Heart left ventricle (tissue), 16 donors: ENCODE results near the gene QSOX1. TPM values are rescaled to one million over a fixed set of nuclear protein-coding genes. Genes with fewer than 3 reads are reported as not detected.

Experiments used
- ATAC-seq, 4 donors: fragments of 200-7000 bp; cut with Tn5 transposase; one replicate each; pipeline ENCODE4 v1.9.1; 2020 to 2022; ENCODE audit warnings: moderate library complexity in 4 of 4, mild to moderate bottlenecking in 3 of 4, moderate number of reproducible peaks in 1 of 4
- DNase-seq, 5 donors: peaks; one replicate each; pipeline ENCODE4 v3.0.0-alpha.2; 2020
- H3K27ac ChIP-seq, 12 donors: fragments of 200-600 bp; sonication (generic) in 4 of 12; one replicate each; pipeline versions ENCODE4 v1.5.0 to v1.8.0; 2016 to 2022; ENCODE audit warnings: mild to moderate bottlenecking in 2 of 12
- H3K27me3 ChIP-seq, 9 donors: fragments of 200-600 bp; sonication (generic) in 2 of 9; one replicate each; pipeline versions ENCODE4 v1.5.1 to v1.8.0; 2016 to 2022; ENCODE audit warnings: mild to moderate bottlenecking in 3 of 9
- H3K36me3 ChIP-seq, 9 donors: fragments of 200-600 bp; sonication (generic) in 2 of 9; one replicate each; pipeline versions ENCODE4 v1.5.0 to v1.8.0; 2018 to 2022; ENCODE audit warnings: mild to moderate bottlenecking in 2 of 9
- H3K4me1 ChIP-seq, 12 donors: fragments of 200-600 bp; sonication (generic) in 4 of 12; one replicate each; pipeline versions ENCODE4 v1.5.0 to v1.8.0; 2016 to 2022; ENCODE audit warnings: mild to moderate bottlenecking in 3 of 12
- H3K4me3 ChIP-seq, 12 donors: fragments of 200-600 bp; sonication (generic) in 4 of 12; one replicate each; pipeline versions ENCODE4 v1.5.0 to v1.8.0; 2017 to 2022; ENCODE audit warnings: mild to moderate bottlenecking in 9 of 12, moderate library complexity in 4 of 12
- H3K9me3 ChIP-seq, 12 donors: fragments of 200-600 bp; sonication (generic) in 4 of 12; one replicate each; pipeline versions ENCODE4 v1.5.0 to v1.8.0; 2016 to 2022; ENCODE audit warnings: mild to moderate bottlenecking in 1 of 12
- POLR2A ChIP-seq, 2 donors: fragments of 450-650 bp; IDR thresholded peaks; one replicate each; pipeline ENCODE4 v1.6.1; 2017; ENCODE audit warnings: antibody characterized with exemption in 2 of 2, mild to moderate bottlenecking in 2 of 2, moderate library complexity in 2 of 2
- WGBS, 4 donors: extraction: QIAGEN DNeasy Blood & Tissue Kit in 2 of 4; methylation state at CpG; one replicate each; pipeline versions ENCODE4 v1.1.5 to v1.1.7; 2013 to 2018; 5-methylcytosine and 5-hydroxymethylcytosine counted together
- intact Hi-C, 10 donors: fragments of 100-400 bp; cut with DNase I; formaldehyde crosslinking; loops; one replicate each; pipeline versions ENCODE4 v1.11.1 to v1.14.2; 2022
- polyA plus RNA-seq, 2 donors: library from polyadenylated mRNA; stranded (reverse); fragments of 200-250 nt; gene quantifications; one replicate each; pipeline ENCODE4 v1.2.3, GENCODE V29; 2013
- total RNA-seq, 9 donors: library from RNA; depleted of rRNA in 2 of 9; stranded (reverse); fragments of >200 nt in 2 of 9; fragmentation: NEBNext Ultra II Directional in 3 of 9; extraction: Animal tissue kit (Norgen Biotek cat#: 25700) in 3 of 9; gene quantifications; one replicate each; pipeline versions ENCODE4 v1.1.0 to v1.2.4, GENCODE V29; 2016 to 2023
- TF ChIP-seq, protein P1 (sequence below), 12 donors: fragments of 200-600 bp; sonication (generic) in 4 of 12; IDR thresholded peaks; one replicate each; pipeline versions ENCODE4 v1.5.0 to v1.8.0; 2018 to 2022; ENCODE audit warnings: antibody characterized with exemption in 12 of 12, mild to moderate bottlenecking in 5 of 12
- donor health status: ischemic (EF 13 %, LVEDD 7.1; RV severe dilation, severe dysfunction).
- donor health status: healthy with polysubstance abuse.
- donor health status: DM: no; HTN: yes; CAD: no.
- donor health status: DM: no; HTN: no; CAD: no.
- donor health status: ischemic (EF 25% LVEDD 6.9; RV normal size, moderate dysfunction).
- donor health status: ischemic (EF 25% LVEDD 5.7; RV mildly dilated, moderate dysfunction).
- donor health status: healthy.
- donor health status: DM: yes; HTN: yes; CAD: no.
- donor health status: ischemic (EF 35%, LVEDD 5.7; RV mildly dilated, moderate dysfunction).
- donor health status: nonischemic (EF 11% LVEDD 7.7; RV severe dilation, severe dysfunction).
- donor health status: DM: yes; HTN: yes; CAD: no.
- donor health status: PGD.
- donor health status: ischemic (EF 29% LVEDD 5.4; RV normal size, mild dysfunction).
- donor health status: nonischemic (EF 23%, LVEDD 6.1; RV moderate dilation, normal function).

The QSOX1 gene
- total and polyA plus RNA-seq, 11 donors, result 62.3 to 250 (median 122) TPM

DNA sequence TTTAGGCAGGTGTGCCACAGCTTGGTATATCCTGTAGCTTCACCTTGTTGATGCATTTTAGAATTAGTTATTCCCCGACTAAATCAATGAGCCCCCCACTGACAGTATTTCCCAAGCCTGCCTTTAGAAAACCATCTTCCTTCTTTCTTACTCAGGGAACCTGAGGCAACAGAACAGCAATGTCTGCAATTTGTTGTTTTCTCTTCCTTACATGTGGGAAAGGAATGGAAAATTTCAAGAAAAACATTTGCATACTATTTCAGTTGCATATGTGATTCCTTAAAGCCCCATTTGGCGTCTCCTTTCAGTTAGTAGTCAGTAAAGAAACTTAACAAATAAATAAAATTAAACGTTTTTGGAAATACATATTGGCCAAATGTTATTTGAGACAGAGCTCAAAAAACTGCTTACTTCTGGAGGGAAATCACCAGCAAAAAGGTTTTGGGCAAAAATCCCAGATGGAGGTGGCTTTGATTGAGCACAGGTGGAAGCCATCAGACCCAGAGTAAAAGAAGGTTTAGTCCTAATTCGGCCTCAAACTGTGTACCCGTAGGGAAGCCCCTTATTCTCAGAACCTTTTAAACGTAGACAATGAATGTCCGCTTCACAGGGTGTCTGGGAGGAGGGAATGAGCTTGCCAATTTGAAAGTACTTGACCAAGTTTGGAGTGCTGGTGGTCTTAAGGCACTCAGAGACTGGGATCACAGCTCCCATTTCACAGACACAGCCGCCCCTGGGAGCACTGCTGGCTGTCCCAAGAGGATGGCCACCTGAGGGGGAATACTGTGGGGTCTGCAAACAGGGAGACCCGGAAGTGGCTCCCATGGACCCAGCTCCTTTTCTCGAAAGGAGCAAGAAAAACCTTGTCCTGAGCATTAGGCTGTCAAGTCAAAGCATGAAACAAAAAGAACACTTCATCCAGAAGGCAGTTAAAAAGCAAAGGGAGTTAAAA lies 84.8 kb downstream of the QSOX1 start:
- H3K27me3 ChIP-seq, result peaks cover 43 to 99% (median 84%) of the 10 kb centered on the region in 9 donors

DNA sequence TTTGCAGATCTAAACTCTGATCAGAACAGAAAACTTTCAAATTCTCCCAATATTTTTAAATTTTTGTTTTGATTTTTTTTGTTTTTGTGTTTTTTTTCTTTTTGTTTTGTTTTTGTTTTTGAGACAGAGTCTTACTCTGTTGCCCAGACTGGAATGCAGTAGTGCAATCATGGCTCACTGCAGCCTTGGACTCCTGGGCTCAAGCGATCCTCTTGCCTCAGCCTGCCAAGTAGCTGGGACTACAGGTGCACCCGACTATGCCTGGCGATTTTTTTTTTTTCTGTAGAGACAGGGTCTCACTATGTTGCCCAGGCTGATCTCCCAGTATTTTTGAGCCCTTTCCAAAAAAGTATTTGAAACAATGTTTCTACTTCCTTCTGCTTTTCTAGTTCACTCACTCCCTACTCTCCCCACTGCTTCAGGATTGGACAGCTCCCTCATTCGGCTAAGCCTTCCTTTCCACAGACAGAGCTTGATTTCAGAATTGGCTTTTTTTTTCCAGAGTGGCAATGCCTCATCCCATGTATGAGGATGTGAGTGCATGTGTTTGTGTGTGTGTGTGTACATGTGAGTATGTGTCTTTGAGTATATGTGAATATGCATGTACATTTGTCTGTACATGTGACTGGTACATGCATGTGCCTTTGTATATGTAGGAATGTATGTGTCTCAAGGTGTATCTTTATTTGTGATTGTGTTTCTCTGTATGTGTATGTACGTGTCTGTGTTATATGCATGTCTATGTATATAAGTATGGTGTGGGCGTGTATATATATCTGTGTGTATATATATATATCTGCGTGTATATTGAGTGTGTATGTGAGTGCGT lies 87.3 kb downstream of the QSOX1 start:
- no peak for DNase-seq
- H3K27me3 ChIP-seq, result peaks cover 18 to 95% (median 61%) of the 10 kb centered on the region in 9 donors
- no peak for ATAC-seq
- WGBS, 4 donors, result 70 to 73% (median 72%) methylated on average over 8 of the region's 8 CpGs
- no peaks in the 10 kb centered on the region for H3K9me3 ChIP-seq
- H3K27ac ChIP-seq, result no peak overlapping the region
- H3K36me3 ChIP-seq, result no peaks in the 10 kb centered on the region
- no peak overlapping the region for H3K4me3 ChIP-seq
- TF ChIP-seq, protein P1, sequence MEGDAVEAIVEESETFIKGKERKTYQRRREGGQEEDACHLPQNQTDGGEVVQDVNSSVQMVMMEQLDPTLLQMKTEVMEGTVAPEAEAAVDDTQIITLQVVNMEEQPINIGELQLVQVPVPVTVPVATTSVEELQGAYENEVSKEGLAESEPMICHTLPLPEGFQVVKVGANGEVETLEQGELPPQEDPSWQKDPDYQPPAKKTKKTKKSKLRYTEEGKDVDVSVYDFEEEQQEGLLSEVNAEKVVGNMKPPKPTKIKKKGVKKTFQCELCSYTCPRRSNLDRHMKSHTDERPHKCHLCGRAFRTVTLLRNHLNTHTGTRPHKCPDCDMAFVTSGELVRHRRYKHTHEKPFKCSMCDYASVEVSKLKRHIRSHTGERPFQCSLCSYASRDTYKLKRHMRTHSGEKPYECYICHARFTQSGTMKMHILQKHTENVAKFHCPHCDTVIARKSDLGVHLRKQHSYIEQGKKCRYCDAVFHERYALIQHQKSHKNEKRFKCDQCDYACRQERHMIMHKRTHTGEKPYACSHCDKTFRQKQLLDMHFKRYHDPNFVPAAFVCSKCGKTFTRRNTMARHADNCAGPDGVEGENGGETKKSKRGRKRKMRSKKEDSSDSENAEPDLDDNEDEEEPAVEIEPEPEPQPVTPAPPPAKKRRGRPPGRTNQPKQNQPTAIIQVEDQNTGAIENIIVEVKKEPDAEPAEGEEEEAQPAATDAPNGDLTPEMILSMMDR (IDR thresholded peaks at IDR 0.05), result no peak
- TF ChIP-seq POLR2A (IDR thresholded peaks at IDR 0.05), result no peak
- intact Hi-C loops, result no loop called here
- H3K4me1 ChIP-seq, result no peaks in the 10 kb centered on the region

More for the DNA sequence above, 84.8 kb downstream of the QSOX1 start:
- no peak overlapping the region for H3K4me3 ChIP-seq
- TF ChIP-seq, protein P1 (IDR thresholded peaks at IDR 0.05), result no peak
- intact Hi-C loops, result no loop called here
- no peak overlapping the region for H3K27ac ChIP-seq
- no peak for DNase-seq
- no peak for ATAC-seq
- WGBS, 4 donors, result 6 to 10% (median 9%) methylated on average over 10 of the region's 10 CpGs
- H3K9me3 ChIP-seq, result no peaks in the 10 kb centered on the region
- peaks cover 0 to 17% (median 12%) of the 10 kb centered on the region in 12 donors for H3K4me1 ChIP-seq
- H3K36me3 ChIP-seq, result no peaks in the 10 kb centered on the region

DNA sequence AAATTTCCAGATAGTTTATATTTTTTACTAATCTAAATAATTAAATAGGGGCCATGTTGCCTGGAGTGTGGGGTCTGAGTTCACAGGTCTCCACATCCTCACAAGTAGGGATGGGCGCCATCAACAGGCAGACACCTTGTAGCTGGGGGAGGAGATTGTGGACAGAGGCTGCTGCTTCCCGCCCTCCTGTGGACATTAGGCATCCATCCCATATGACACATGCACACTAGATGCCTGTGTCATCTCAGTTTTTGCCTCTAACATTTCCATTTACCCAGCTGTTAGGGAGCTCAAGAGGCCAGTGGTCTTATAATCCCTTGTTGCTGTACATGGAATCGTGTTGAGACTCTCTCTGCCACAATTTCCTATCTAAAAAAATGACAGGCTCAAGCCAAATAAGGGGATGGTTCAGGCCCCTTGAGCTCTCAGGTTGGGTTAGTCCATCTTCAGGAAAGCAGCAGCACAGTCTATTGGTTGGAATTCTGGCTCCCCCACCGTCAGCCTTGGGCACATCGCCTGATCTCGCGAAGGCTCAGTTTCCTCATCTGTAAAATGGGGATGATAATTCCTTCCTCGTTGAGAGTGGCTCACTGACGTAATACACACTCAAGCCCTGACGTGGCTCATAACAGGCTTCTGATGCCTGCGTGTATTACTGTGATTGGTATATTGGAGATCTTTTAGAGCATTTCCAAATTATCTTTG lies 89.0 kb downstream of the QSOX1 start:
- no peak for ATAC-seq
- 84 to 85% (median 85%) methylated on average over 11 of the region's 11 CpGs for WGBS, 4 donors
- TF ChIP-seq POLR2A (IDR thresholded peaks at IDR 0.05), result no peak
- TF ChIP-seq, protein P1 (IDR thresholded peaks at IDR 0.05), result no peak
- peaks cover 5 to 78% (median 45%) of the 10 kb centered on the region in 9 donors for H3K27me3 ChIP-seq
- intact Hi-C loops, result no loop called here
- no peaks in the 10 kb centered on the region for H3K4me1 ChIP-seq
- H3K27ac ChIP-seq, result no peak overlapping the region
- H3K4me3 ChIP-seq, result no peak overlapping the region
- no peaks in the 10 kb centered on the region for H3K36me3 ChIP-seq
- DNase-seq, result no peak
- H3K9me3 ChIP-seq, result no peaks in the 10 kb centered on the region
